Measurements from ENCODE around the gene MAP6D1. TPM values are rescaled to one million over a fixed set of nuclear protein-coding genes. Genes with fewer than 3 reads are reported as not detected.
A peak's percentile ranks its signal among the peaks of the same experiment; 100 is the strongest.

Gene MAP6D1
- polyA plus RNA-seq, 4 donors = 0.60 to 1.9 TPM; not detected in 2

- Histone ChIP-seq H3K9me3 (ENCODE audit: control insufficient read depth in 2 of 2, insufficient read depth in 1 of 2, low read depth in 1 of 2, low read length in 1 of 2) (no peaks in the 10 kb centered on the region), H3K36me3 (ENCODE audit: control insufficient read depth in 3 of 3, insufficient read depth in 2 of 3, low read depth in 1 of 3, low read length in 3 of 3) (peaks cover 7 to 56% (median 7%) of the 10 kb centered on the region in 3 donors), H3K27ac (ENCODE audit: low read depth in 1 of 3, low read length in 2 of 3) (no peak overlapping the region), H3K27me3 (ENCODE audit: control insufficient read depth in 3 of 3, insufficient read depth in 3 of 3, low read length in 3 of 3) (no peaks in the 10 kb centered on the region), H3K4me1 (ENCODE audit: control insufficient read depth in 3 of 3, insufficient read depth in 2 of 3, low read depth in 1 of 3, low read length in 2 of 3) (peaks cover 0 to 7% (median 0%) of the 10 kb centered on the region in 3 donors), H3K4me3 (ENCODE audit: low read depth in 1 of 3, low read length in 3 of 3) (no peak overlapping the region)
- DNase-seq = no peak
- 75 to 91% (median 86%) methylated on average over 8 of the region's 8 CpGs for WGBS, 3 donors
- FAIRE-seq = no peak
Measured at GRCh38 chr3:183812761-183813445, 12.5 kb downstream of the MAP6D1 start.

GRCh38 chr3:183811638-183812037 is 13.7 kb downstream of the MAP6D1 start:
- 92 to 95% (median 92%) methylated on average over 11 of the region's 11 CpGs for WGBS, 3 donors
- FAIRE-seq (no peak), DNase-seq (no peak)
- Histone ChIP-seq H3K27me3 (ENCODE audit: control insufficient read depth in 3 of 3, insufficient read depth in 3 of 3, low read length in 3 of 3) (no peaks in the 10 kb centered on the region), H3K36me3 (ENCODE audit: control insufficient read depth in 3 of 3, insufficient read depth in 2 of 3, low read depth in 1 of 3, low read length in 3 of 3) (peaks cover 8 to 63% (median 12%) of the 10 kb centered on the region in 3 donors), H3K4me1 (ENCODE audit: control insufficient read depth in 3 of 3, insufficient read depth in 2 of 3, low read depth in 1 of 3, low read length in 2 of 3) (peaks cover 0 to 7% (median 0%) of the 10 kb centered on the region in 3 donors), H3K9me3 (ENCODE audit: control insufficient read depth in 2 of 2, insufficient read depth in 1 of 2, low read depth in 1 of 2, low read length in 1 of 2) (no peaks in the 10 kb centered on the region), H3K27ac (ENCODE audit: low read depth in 1 of 3, low read length in 2 of 3) (no peak overlapping the region), H3K4me3 (ENCODE audit: low read depth in 1 of 3, low read length in 3 of 3) (no peak overlapping the region)

- H3K9me3 ChIP-seq (ENCODE audit: control insufficient read depth in 2 of 2, insufficient read depth in 1 of 2, low read depth in 1 of 2, low read length in 1 of 2) = no peaks in the 10 kb centered on the region
- peaks cover 8 to 60% (median 13%) of the 10 kb centered on the region in 3 donors for H3K36me3 ChIP-seq (ENCODE audit: control insufficient read depth in 3 of 3, insufficient read depth in 2 of 3, low read depth in 1 of 3, low read length in 3 of 3)
- no peak for FAIRE-seq
- H3K4me1 ChIP-seq (ENCODE audit: control insufficient read depth in 3 of 3, insufficient read depth in 2 of 3, low read depth in 1 of 3, low read length in 2 of 3) = peaks cover 0 to 7% (median 0%) of the 10 kb centered on the region in 3 donors
- H3K27me3 ChIP-seq (ENCODE audit: control insufficient read depth in 3 of 3, insufficient read depth in 3 of 3, low read length in 3 of 3) = no peaks in the 10 kb centered on the region
- no peak overlapping the region for H3K27ac ChIP-seq (ENCODE audit: low read depth in 1 of 3, low read length in 2 of 3)
- no peak overlapping the region for H3K4me3 ChIP-seq (ENCODE audit: low read depth in 1 of 3, low read length in 3 of 3)
- no peak for DNase-seq
- WGBS, 3 donors = 92 to 95% (median 93%) methylated on average over 24 of the region's 24 CpGs
Measured at GRCh38 chr3:183810643-183811594, 14.5 kb downstream of the MAP6D1 start.

GRCh38 chr3:183809270-183809669 is 16.1 kb downstream of the MAP6D1 start:
- H3K27ac ChIP-seq (ENCODE audit: low read depth in 1 of 3, low read length in 2 of 3) = no peak overlapping the region
- H3K36me3 ChIP-seq (ENCODE audit: control insufficient read depth in 3 of 3, insufficient read depth in 2 of 3, low read depth in 1 of 3, low read length in 3 of 3) = peaks cover 14 to 67% (median 14%) of the 10 kb centered on the region in 3 donors
- no peaks in the 10 kb centered on the region for H3K27me3 ChIP-seq (ENCODE audit: control insufficient read depth in 3 of 3, insufficient read depth in 3 of 3, low read length in 3 of 3)
- FAIRE-seq = no peak
- no peak overlapping the region for H3K4me3 ChIP-seq (ENCODE audit: low read depth in 1 of 3, low read length in 3 of 3)
- 41 to 74% (median 44%) methylated on average over 5 of the region's 5 CpGs for WGBS, 3 donors
- peak; percentile 50 to 64 for DNase-seq
- peaks cover 0 to 7% (median 0%) of the 10 kb centered on the region in 3 donors for H3K4me1 ChIP-seq (ENCODE audit: control insufficient read depth in 3 of 3, insufficient read depth in 2 of 3, low read depth in 1 of 3, low read length in 2 of 3)
- H3K9me3 ChIP-seq (ENCODE audit: control insufficient read depth in 2 of 2, insufficient read depth in 1 of 2, low read depth in 1 of 2, low read length in 1 of 2) = no peaks in the 10 kb centered on the region

- H3K4me1 ChIP-seq (ENCODE audit: control insufficient read depth in 3 of 3, insufficient read depth in 2 of 3, low read depth in 1 of 3, low read length in 2 of 3) = peaks cover 0 to 7% (median 0%) of the 10 kb centered on the region in 3 donors
- no peaks in the 10 kb centered on the region for H3K9me3 ChIP-seq (ENCODE audit: control insufficient read depth in 2 of 2, insufficient read depth in 1 of 2, low read depth in 1 of 2, low read length in 1 of 2)
- no peak overlapping the region for H3K4me3 ChIP-seq (ENCODE audit: low read depth in 1 of 3, low read length in 3 of 3)
- no peaks in the 10 kb centered on the region for H3K27me3 ChIP-seq (ENCODE audit: control insufficient read depth in 3 of 3, insufficient read depth in 3 of 3, low read length in 3 of 3)
- 94 to 97% (median 95%) methylated on average over 11 of the region's 11 CpGs for WGBS, 3 donors
- H3K36me3 ChIP-seq (ENCODE audit: control insufficient read depth in 3 of 3, insufficient read depth in 2 of 3, low read depth in 1 of 3, low read length in 3 of 3) = peaks cover 14 to 71% (median 20%) of the 10 kb centered on the region in 3 donors
- FAIRE-seq (no peak), DNase-seq (no peak)
- H3K27ac ChIP-seq (ENCODE audit: low read depth in 1 of 3, low read length in 2 of 3) = no peak overlapping the region
Measured at GRCh38 chr3:183808355-183808754, 17.0 kb downstream of the MAP6D1 start.

GRCh38 chr3:183807881-183808280 is 17.5 kb downstream of the MAP6D1 start:
- peaks cover 14 to 71% (median 22%) of the 10 kb centered on the region in 3 donors for H3K36me3 ChIP-seq (ENCODE audit: control insufficient read depth in 3 of 3, insufficient read depth in 2 of 3, low read depth in 1 of 3, low read length in 3 of 3)
- H3K27me3 ChIP-seq (ENCODE audit: control insufficient read depth in 3 of 3, insufficient read depth in 3 of 3, low read length in 3 of 3) = no peaks in the 10 kb centered on the region
- no peak overlapping the region for H3K27ac ChIP-seq (ENCODE audit: low read depth in 1 of 3, low read length in 2 of 3)
- H3K9me3 ChIP-seq (ENCODE audit: control insufficient read depth in 2 of 2, insufficient read depth in 1 of 2, low read depth in 1 of 2, low read length in 1 of 2) = no peaks in the 10 kb centered on the region
- peaks cover 0 to 7% (median 0%) of the 10 kb centered on the region in 3 donors for H3K4me1 ChIP-seq (ENCODE audit: control insufficient read depth in 3 of 3, insufficient read depth in 2 of 3, low read depth in 1 of 3, low read length in 2 of 3)
- FAIRE-seq (no peak), DNase-seq (no peak)
- H3K4me3 ChIP-seq (ENCODE audit: low read depth in 1 of 3, low read length in 3 of 3) = no peak overlapping the region
- WGBS, 3 donors = 96 to 97% (median 97%) methylated on average over 12 of the region's 12 CpGs

- Histone ChIP-seq H3K4me3 (ENCODE audit: low read depth in 1 of 3, low read length in 3 of 3) (no peak overlapping the region), H3K4me1 (ENCODE audit: control insufficient read depth in 3 of 3, insufficient read depth in 2 of 3, low read depth in 1 of 3, low read length in 2 of 3) (peaks cover 0 to 7% (median 0%) of the 10 kb centered on the region in 3 donors), H3K27ac (ENCODE audit: low read depth in 1 of 3, low read length in 2 of 3) (no peak overlapping the region), H3K9me3 (ENCODE audit: control insufficient read depth in 2 of 2, insufficient read depth in 1 of 2, low read depth in 1 of 2, low read length in 1 of 2) (no peaks in the 10 kb centered on the region), H3K27me3 (ENCODE audit: control insufficient read depth in 3 of 3, insufficient read depth in 3 of 3, low read length in 3 of 3) (no peaks in the 10 kb centered on the region), H3K36me3 (ENCODE audit: control insufficient read depth in 3 of 3, insufficient read depth in 2 of 3, low read depth in 1 of 3, low read length in 3 of 3) (peaks cover 14 to 75% (median 24%) of the 10 kb centered on the region in 3 donors)
- FAIRE-seq (no peak), DNase-seq (peak; percentile 7 to 11)
- WGBS, 3 donors = 87 to 93% (median 93%) methylated on average over 12 of the region's 12 CpGs
Measured at GRCh38 chr3:183807209-183807728, 18.1 kb downstream of the MAP6D1 start.

- H3K27ac ChIP-seq (ENCODE audit: low read depth in 1 of 3, low read length in 2 of 3) = no peak overlapping the region
- H3K4me1 ChIP-seq (ENCODE audit: control insufficient read depth in 3 of 3, insufficient read depth in 2 of 3, low read depth in 1 of 3, low read length in 2 of 3) = no peaks in the 10 kb centered on the region
- H3K36me3 ChIP-seq (ENCODE audit: control insufficient read depth in 3 of 3, insufficient read depth in 2 of 3, low read depth in 1 of 3, low read length in 3 of 3) = peaks cover 21 to 73% (median 34%) of the 10 kb centered on the region in 3 donors
- H3K27me3 ChIP-seq (ENCODE audit: control insufficient read depth in 3 of 3, insufficient read depth in 3 of 3, low read length in 3 of 3) = no peaks in the 10 kb centered on the region
- H3K9me3 ChIP-seq (ENCODE audit: control insufficient read depth in 2 of 2, insufficient read depth in 1 of 2, low read depth in 1 of 2, low read length in 1 of 2) = no peaks in the 10 kb centered on the region
- no peak for DNase-seq
- no peak overlapping the region for H3K4me3 ChIP-seq (ENCODE audit: low read depth in 1 of 3, low read length in 3 of 3)
- WGBS, 3 donors = 83 to 88% (median 85%) methylated on average over 6 of the region's 6 CpGs
- FAIRE-seq = no peak
Measured at GRCh38 chr3:183802989-183803388, 22.4 kb downstream of the MAP6D1 start.

Data from small intestine (tissue), 7 donors.